HUDEP-2 (cell line): Measurements from ENCODE around the gene FOXG1.
A peak's percentile ranks its signal among the peaks of the same experiment; 100 is the strongest.

Source experiments
- DNase-seq, 76 experiments: peaks; one replicate each; lab custom pipeline; 2025; ENCODE audit not compliant: unreplicated experiment in 76 of 76; lab: John Stamatoyannopoulos, UW

FOXG1 gene

GRCh38 chr14:28766469-28766955 is at the start of gene FOXG1:
Gene FOXG1 (plus strand): TSS chr14:28766787. CDS start chr14:28767280, 493 bp downstream.
- no peak for DNase-seq

- no peak for DNase-seq
Observed at GRCh38 chr14:28719130-28719529, 47.5 kb upstream of the FOXG1 start.

GRCh38 chr14:28731358-28731757 is 35.2 kb upstream of the FOXG1 start:
- DNase-seq = no peak

GRCh38 chr14:28742171-28742846 is 24.3 kb upstream of the FOXG1 start:
- DNase-seq = no peak

- no peak for DNase-seq
Observed at GRCh38 chr14:28744126-28744525, 22.5 kb upstream of the FOXG1 start.

- DNase-seq = no peak
Observed at GRCh38 chr14:28745176-28745575, 21.4 kb upstream of the FOXG1 start.

GRCh38 chr14:28746247-28746646 is 20.3 kb upstream of the FOXG1 start:
- no peak for DNase-seq

- DNase-seq = peak in 17 of 76 experiments; percentile 1 to 47 (median 12)
Observed at GRCh38 chr14:28751467-28752058, 15.0 kb upstream of the FOXG1 start.

- peak in 13 of 76 experiments; percentile 1 to 37 (median 6) for DNase-seq
Observed at GRCh38 chr14:28754209-28754985, 12.2 kb upstream of the FOXG1 start.

GRCh38 chr14:28755198-28755815 is 11.3 kb upstream of the FOXG1 start:
- no peak for DNase-seq

- no peak for DNase-seq
Observed at GRCh38 chr14:28755884-28756268, 10.7 kb upstream of the FOXG1 start.

GRCh38 chr14:28756269-28756883 is 10.2 kb upstream of the FOXG1 start:
- DNase-seq = no peak

GRCh38 chr14:28756884-28757570 is 9.6 kb upstream of the FOXG1 start:
- peak in 7 of 76 experiments; percentile 0 to 9 (median 3) for DNase-seq

- DNase-seq = no peak
Observed at GRCh38 chr14:28757786-28758185, 8.8 kb upstream of the FOXG1 start.

GRCh38 chr14:28758253-28758884 is 8.2 kb upstream of the FOXG1 start:
- DNase-seq = no peak

- no peak for DNase-seq
Observed at GRCh38 chr14:28758885-28759652, 7.5 kb upstream of the FOXG1 start.

- DNase-seq = no peak
Observed at GRCh38 chr14:28759653-28760313, 6.8 kb upstream of the FOXG1 start.

GRCh38 chr14:28760431-28760996 is 6.1 kb upstream of the FOXG1 start:
- DNase-seq = no peak
